ENCODE measurements around the gene TENM4.

The TENM4 gene

DNA sequence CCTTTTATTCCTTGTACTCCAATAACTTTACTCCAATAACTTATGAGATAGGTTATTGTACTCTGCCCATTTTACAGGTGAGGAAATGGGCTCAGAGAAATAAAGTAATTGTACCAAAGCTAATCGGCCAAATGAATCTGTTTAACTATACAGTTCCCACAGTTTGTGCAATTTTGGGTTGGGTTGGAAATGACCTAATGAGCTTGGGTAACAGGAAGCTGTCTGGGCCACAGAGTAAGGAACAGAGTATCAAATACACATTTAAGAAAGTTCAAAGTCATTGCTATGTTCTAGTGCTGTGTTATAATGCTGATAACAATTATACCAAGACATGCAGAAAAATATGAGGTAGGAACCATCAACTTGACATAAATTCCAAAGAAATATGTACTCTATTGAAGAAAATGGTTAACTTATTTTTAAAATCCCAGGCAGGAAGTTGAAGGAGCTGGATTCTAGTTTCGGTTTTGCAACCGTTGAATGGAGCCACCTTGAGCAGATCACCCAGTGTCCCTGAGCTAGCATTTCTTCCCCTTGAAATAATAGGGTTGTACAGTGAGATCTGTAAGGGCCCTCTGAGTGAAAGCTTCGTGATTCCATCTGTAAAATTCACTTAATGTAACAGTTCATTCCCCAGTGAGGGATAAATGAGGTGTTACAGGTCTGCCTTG, 505.3 kb downstream of the TENM4 start:
- no peak for DNase-seq (ENCODE audit: low read depth)

DNA sequence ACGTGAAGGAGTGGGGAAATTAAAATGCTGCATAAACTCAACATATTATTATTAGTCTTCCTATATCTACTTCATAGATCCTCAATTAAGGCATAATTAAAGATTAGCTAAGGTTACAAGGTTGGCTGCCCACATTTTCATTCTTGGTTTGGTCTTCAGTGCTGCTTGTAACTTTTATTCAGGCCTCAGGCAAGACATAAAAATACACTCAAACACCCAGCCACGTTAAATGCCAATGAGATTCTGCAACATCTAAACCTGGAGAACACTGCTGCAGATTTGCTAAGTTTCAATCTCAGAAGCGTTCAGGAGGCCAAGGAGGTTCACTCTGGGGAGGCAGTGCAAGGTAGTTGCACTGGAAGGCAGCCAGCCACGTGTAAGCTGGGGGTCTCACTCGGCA, 507.5 kb downstream of the TENM4 start:
- DNase-seq (ENCODE audit: low read depth) = no peak

DNA sequence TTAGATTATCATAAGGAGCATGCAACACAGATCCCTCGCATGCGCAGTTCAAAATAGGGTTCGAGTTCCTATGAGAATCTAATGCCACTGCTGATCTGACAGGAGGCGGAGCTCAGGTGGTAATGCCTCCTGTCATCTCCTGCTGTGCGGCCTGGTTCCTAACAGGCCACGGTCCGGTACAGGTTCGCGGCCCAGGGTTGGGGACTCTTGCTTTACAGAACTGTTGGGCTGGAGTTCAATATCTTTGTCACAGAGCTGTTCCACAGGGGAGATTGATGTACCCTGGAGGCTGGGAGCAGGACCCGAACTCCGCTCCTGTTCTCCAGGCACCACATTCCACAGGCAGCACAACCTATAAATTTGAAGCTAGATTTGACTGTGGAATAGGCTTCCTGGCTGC, 508.1 kb downstream of the TENM4 start:
- DNase-seq (ENCODE audit: low read depth) = no peak

DNA sequence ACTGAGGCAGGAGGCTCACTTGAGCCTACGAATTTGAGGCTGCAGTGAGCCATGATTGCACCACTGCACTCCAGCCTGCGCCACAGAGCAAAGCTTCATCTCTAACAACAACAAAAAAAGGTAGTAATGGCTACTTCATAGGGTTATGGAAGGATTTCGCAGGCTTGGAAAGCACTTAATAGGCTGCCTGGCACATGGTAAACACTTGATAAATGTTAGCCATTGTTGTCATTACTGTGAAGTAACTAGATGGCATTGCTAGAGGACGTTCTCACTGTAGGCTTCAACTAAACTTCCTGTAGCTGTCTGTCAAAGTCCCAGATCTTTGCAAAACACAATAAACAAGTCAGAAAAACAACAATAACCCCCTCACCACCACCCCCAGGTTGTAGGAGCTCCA, 508.9 kb downstream of the TENM4 start:
- DNase-seq (ENCODE audit: low read depth) = no peak

DNA sequence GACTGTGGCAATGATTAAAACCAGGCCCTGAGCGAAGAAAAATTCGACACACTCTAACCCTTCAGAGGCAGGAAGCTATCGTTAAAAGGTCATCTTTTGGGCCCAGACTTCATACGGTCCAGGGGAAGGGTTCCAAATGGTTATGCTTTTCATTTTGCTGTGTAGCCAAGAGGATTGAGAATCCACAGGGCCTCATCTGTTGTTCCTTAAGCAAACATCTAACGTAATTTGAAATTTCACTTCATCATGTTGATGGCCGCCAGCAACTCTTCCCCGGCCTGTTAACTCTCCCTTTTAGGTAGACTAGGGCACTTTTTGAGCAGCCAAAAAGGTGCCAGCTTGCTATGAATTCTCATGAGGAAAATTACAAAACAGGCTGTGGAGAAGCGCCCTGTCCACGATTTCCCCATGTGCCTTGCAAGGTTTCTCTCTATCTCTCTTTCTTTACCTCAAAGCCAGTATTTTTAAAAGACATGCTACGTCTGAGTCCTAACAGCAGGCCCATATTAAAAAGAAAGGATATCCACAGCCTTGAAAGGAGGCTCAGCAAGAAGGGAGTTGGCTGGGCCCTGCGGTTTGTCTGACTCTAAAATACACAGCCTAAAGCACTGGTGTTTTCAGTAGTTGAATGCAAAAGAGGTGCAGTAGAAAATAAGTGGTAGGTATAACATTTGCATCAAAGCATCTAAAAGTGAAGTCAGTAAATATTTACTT, 509.9 kb downstream of the TENM4 start:
- DNase-seq (ENCODE audit: low read depth) = no peak

DNA sequence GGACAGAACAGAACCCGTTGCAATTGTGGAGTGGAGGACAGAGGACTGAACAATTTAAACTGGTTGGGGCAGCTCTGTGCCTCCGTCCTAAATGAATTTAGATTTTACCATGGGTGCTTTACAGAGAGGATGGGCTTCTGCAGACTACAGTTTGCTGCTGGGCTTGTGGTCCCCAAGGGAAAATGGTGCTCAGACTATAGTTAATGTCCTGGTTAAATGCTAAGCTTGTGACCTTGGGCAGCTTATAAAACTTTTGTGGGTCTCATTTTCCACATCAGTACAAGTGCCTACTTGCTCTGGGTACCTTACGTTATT, 511.0 kb downstream of the TENM4 start:
- DNase-seq (ENCODE audit: low read depth) = no peak

DNA sequence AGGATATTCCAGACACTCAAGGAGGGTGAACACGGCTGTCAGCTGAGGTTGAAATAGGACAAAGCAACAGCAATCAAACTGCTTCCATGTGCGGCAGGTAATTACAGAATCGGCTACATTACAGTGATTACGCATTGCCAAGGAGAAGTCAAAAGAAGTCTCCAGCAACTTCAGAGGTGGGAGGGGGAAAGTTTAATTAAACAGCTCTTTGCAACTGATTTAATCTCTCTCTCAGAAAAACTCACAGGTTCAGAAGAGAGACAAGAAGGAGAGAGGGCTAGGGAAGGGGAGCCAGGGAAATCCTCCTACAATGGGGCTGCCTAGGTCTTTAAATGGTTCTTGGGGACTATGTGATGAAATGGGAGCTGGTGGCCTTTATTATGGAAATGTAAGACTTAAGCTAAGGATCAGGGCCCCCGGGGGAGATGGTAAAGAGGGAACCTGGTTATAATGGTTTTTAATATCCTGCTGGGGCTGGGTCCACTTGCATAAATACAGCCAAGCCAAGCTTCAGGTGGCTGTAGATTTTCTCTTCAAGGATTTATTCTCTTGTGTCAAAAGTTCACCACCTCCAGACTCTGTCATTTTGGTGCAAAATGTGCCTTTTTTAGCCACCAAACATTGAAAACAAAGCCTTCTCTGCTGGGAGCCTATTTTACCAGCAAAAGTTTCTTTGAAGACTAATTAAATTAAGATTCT, 511.5 kb downstream of the TENM4 start:
- DNase-seq (ENCODE audit: low read depth) = no peak

DNA sequence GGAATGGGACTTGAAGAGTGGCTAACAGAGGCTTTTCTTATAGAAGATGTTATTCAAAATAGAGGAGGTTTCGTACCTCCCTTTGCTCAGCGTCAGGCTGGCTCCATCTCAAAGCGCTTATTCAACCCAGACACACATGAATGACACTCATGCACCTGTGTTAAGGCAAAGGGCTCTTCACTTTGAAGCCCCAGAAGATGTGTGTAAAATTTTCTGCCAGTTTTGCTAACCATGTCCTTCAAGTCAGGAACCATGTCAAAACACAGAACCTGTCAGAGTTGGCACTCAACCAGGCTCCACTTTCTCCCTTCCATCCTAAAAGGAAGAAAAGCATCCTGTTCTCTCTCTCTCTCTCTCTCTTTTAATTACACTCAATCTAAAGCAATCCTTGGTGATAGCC, 513.3 kb downstream of the TENM4 start:
- no peak for DNase-seq (ENCODE audit: low read depth)

DNA sequence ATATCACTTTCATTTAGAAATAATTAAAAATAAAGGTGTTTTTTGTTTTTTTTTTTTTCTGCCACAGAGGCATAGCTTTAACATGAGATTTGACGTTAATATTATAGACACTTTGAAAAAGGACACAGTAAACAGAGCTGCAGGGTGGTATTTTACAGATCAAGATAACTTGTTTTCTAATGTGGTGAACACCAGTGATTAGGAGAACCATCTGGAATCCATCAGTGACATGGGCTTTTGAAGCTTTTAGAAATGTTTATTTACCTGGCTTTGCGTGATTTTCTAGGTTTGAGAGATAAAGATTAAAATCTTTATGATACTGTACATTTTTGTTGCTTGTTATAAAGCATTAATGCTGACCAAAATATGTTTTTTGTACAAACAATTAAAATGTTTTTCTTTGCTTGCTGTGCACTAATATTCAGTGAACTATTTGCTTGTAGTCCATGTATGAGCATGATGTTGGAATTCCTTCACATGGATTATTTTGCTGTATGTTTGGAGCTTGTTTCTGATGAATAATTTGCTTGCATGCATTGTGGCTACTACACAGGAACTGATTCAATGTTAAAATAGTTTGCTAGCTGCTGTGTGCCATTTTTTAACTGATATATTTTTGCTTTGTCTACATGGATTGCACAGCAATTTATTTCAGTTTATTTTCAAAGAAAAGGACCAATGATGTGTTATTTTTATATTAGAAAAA, 514.0 kb downstream of the TENM4 start:
- no peak for DNase-seq (ENCODE audit: low read depth)

DNA sequence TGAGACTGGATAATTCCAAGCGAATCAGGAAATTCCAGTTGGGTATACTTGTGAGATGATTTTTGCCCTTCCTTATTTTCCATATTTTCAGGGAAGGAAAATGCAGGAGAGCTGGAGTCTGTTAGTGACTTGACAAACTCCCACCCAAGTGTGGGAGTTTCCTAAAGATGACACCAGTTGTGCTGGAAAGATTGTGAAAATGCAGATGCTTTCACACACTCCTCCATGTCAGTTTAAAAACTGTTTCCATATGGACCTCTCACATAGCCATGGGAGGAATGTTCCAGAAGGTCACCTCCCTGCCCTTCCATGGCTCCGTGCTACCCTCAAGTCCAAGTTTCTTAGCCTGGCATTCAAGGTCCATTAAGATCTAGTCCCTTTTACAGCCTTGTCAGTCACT, 515.4 kb downstream of the TENM4 start:
- DNase-seq (ENCODE audit: low read depth) = no peak

DNA sequence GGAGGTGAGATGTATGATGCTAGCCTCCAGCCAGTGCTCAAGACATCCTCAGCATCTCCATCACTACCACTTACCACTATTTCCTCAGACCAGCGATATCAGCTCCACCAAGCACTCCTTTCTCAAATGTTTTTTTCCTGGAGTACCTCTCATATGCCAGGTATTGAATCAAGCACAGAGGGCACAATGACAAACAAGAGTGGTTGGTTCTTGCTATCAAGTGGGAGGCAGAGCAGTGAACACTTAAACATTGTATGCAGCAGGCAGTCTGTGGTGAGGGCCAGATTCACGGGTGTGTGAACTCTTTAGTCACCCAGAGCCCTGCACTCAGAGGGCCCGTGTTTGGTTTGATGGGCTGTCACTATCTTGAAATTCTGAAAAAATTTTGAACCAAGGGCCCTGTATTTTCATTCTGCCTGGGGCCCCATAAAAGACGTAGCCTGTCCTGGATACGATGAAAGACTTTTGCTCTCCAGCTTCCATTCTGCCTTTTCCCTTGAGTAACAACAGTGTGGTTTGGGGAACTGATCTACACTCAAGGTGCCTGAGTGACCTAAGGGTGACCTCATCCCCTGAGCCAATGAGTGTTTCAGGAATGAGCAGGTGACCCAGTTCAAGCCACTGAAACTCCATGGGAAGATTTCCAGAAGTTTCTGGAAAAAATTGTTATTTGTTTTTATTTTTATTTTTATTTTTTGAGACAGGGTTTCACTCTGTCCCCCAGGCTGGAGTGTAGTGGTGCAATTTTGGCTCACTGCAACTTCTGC, 517.8 kb downstream of the TENM4 start:
- no peak for DNase-seq (ENCODE audit: low read depth)

DNA sequence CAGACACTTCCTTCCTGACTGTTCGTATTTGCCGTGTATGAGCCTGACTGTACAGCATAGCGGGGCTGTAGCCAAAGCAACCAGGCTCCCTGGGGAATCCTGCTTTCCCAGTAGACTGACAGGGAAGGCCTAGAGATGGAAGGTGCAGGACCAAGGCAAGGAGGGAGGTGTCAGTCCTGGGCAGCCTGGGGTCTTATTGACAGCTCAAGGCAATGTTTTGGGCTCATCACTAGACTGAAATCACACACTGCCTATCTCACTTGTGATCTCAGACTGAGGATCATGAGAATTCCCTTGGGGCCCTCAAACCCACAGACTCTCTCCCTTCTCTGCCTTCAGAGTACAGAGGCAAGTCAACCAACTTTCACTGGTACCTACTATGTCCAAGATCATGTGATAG, 519.3 kb downstream of the TENM4 start:
- no peak for DNase-seq (ENCODE audit: low read depth)

DNA sequence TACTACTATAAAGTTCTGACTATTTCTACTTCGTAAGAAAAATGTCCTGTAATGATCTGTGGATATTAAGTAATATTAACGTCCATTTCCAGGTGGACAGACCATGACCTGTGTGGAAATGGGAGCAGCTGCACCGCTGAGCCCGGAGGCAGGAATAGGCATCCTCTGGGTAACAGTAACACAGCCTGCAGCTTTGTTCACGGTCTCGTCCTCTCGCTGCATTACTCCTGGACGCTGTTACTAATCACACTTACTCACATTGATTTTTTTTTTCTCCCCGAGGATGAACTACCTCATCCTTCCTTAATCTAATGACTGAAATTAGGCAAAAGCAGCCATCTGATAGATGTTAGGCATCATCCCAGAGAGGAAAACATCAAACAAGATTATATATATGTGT, 520.5 kb downstream of the TENM4 start:
- DNase-seq (ENCODE audit: low read depth) = no peak

DNA sequence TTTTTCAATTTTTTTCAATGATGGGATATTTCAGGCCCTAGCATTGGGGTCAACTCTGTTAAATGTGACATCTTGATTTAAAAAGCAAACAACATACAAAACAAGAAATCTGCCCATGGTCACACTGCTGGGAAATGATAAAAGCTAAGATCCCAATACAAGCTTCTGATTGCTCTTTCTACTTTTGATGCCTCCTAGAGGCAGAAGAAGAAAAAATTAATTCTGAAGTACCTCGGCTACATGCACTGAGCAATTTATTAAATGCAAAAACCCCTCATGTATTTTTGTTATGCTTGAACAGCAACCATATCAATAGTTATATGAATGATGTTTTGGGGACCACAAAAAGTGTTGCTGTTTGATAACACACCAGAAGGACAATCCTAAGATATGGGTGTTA, 524.1 kb downstream of the TENM4 start:
- no peak for DNase-seq (ENCODE audit: low read depth)

DNA sequence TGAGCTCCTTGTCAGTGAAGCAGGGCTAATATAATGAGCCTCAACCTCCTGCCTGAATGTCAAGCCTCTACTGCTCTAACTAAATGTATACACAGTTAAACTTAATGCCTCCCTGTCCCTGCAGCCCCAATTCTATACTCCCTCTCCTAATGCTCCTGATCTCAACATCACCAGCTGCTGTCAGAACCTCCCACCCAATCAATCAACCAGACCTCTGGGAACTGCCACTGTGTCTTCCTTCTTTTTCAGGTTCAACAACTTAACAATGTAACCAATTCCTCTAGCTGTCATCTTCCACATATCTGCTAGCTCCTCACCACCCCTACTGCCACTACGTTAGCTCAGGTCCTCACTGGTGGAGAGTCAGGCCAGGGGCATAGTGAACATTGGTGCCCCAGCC, 526.3 kb downstream of the TENM4 start:
- DNase-seq (ENCODE audit: low read depth) = no peak

DNA sequence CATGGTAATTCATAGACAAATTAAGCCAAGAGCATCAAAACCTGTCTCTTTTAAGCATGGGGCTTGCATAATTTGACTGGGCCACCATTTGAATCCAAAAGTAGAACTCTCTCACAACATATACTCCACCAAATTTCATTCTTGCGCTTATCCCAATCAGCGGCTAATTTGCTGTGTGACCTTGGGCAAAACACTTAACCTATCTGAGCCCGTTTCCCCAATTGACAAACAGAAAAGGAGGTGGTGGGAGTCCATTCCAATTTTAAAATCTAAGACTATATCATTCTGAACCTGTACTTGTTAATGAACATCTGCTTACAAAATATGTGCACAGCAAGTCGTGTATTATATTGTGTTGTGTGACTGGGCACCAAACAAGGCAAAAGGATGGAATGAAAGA, 528.1 kb downstream of the TENM4 start:
- DNase-seq (ENCODE audit: low read depth) = no peak

DNA sequence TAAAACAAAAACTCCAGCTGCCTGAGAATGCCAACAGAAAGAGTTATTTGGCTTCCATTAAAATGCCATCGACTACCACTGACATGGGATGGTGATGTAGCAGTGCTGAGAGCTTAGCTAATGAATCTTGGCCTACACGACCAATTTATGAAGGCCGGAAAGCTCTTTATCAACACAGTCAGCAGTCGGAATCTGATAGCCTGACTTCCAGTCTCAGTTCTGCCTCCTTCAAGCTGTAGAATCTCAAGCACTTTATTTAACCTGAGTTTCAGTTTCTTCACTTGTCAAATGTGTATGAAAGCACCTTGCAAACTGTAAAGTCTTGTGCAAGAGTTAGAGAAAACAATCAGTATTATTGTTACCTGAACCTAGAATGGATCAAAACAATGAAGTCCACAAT, 530.5 kb downstream of the TENM4 start:
- no peak for DNase-seq (ENCODE audit: low read depth)

DNA sequence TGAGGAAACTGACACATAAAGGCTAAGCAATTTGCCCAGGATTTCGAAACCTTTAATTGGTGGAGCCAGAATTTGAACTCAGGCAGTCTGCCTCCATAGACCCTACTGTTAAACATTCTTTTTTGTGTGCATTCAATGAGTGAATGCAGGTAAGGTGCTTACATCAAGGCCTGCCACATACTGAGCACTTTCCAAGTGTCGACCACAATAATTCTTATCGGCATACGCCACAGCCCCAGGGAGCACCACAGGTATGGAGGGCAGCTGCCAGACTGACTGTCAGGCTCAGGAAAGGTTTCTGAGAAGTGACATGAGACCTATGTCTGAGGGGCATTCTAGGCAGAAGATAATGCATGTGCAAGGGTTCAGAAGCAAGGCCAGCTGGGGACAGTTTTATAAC, 531.4 kb downstream of the TENM4 start:
- DNase-seq (ENCODE audit: low read depth) = no peak

DNA sequence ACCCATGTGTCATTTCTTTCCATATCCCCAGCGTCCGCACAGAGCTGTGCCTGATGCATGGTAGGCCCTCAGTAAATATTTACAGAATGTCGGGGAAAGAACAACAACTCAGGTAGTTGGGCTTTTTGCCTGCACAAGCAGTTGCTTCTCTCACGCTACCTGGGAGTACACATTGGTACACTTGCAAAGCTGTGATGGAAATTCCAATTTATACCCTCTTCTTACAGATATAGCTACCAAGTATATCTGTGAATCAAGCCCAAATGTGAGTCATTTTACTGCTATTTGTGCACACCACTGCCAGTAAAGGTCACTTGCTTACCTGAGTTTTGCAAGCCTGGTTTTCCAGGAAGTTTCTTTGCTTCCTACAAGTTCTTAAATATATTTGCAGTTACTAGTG, 533.2 kb downstream of the TENM4 start:
- no peak for DNase-seq (ENCODE audit: low read depth)

DNA sequence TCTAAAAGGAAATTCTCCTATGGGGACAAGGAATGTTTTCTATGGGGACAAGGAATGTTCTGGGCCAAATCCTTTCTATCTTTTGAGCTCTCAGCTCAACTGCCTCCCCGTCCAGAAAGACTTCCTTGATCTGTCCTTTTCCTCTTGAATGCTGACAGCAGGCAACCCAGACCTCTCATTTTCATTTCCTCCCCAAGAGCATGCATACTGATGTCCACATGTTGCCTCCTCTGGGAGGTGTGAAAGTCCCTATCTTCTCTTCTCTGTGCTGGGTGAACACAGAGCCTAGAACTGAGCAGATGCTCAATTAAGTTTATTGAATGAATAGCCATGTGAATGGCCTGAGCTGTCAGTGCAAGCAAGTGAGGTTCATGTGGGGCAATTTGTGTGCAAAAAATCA, 534.3 kb downstream of the TENM4 start:
- DNase-seq (ENCODE audit: low read depth) = no peak

DNA sequence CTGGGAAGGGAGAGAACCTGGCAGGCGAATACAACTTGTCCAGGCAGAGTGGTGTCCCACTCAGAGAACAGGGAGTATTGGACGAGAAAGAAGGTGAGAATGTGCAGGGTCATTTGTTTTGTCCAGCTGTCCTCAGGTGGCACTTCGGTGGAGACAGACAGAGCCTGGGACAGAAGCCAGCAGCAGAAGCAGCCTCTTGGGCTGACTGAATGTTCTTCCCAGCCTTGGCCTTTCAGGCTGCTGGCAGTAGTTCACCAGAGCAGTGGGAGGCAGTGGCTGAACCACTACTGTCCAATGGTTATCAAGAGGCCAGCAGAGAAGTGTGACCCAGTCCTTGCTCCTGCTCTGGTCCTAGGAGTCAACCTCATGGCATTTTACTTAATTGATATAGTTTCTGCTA, 535.1 kb downstream of the TENM4 start:
- no peak for DNase-seq (ENCODE audit: low read depth)

DNA sequence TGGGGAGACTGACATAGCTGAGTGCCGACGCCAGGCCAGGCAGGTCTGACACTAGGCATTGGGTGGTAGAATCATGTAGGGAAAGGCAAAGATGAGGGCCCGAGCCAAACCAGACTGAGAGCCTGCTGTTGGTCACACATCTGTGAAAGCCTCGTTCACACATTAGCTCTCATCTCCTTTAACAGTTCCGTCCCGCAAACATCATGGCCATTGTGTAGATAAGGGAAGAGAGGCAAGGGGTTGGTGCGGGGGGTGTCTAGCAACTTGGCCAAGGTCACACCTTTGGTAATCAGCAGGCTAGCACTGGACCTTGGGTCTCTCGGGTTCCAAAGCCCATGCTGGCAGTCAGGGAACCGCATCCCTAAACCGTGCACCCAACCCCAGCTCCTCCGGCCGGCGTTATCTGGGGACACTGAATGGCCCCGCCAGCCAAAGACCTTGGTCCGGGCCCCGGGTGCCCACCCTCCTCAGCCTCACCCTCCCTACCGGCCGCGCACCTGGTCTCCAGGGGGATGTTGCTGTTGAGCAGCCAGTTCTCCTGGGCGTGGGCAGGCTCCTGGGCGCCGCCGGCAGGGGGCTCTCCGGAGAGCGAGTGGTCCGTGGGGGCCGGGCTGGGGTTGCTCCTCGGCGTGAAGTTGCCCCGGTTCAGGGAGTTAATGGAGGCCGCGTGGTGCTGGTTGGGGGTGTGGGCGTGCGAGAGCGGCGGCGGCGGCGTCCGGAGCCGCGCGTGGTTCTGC, 537.9 kb downstream of the TENM4 start:
- DNase-seq (ENCODE audit: low read depth) = no peak
